ENCODE data around the gene NOP53. TPM values are rescaled to one million over a fixed set of nuclear protein-coding genes. Genes with fewer than 3 reads are reported as not detected.

Gene NOP53
- 100 to 1,000 TPM; 350 to 500 (median 454) TPM for total RNA-seq

GRCh38 chr19:47745010-47745901 is at the start of gene NOP53:
TSS of gene NOP53 (plus strand) at chr19:47745546. CDS start at chr19:47745560, 14 bp downstream.
- 6% methylated on average over 34 of the region's 53 CpGs for whole genome bisulfite sequencing
- peaks cover 0 to 4% (median 0%) of the 10 kb centered on the region in 4 donors for H3K27me3 ChIP-seq
- H3K4me1 ChIP-seq, result peaks cover 45 to 73% (median 64%) of the 10 kb centered on the region in 4 donors
- peak within 1 kb of the TSS; percentile 93 to 99 (median 96) for H3K27ac ChIP-seq (replicated peaks in 1 of 4)
- no peaks in the 10 kb centered on the region for H3K9me3 ChIP-seq
- DNase-seq (ENCODE audit: extremely low spot score), result peak; percentile 99
- H3K4me3 ChIP-seq, result peak within 1 kb of the TSS; percentile 77 to 85 (median 78)
- intact Hi-C loops (cut with DNase I), result loop anchor here (1.0 kb wide), 1 partner anchor 32 kb away; the partner anchor contains the start of gene EHD2
- TF ChIP-seq POLR2AphosphoS5 (IDR thresholded peaks at IDR 0.05) (peak; percentile 98), EP300 (IDR thresholded peaks at IDR 0.05) (peak; percentile 15), CTCF (IDR thresholded peaks at IDR 0.05) (peak in 1 of 3 experiments; percentile 21), POLR2A (IDR thresholded peaks at IDR 0.05; ENCODE audit: low read depth) (peak; percentile 68)
- peaks cover 32 to 58% (median 52%) of the 10 kb centered on the region in 4 donors for H3K36me3 ChIP-seq

- Histone ChIP-seq H3K9me3 (no peaks in the 10 kb centered on the region), H3K27me3 (no peaks in the 10 kb centered on the region), H3K4me3 (no peak overlapping the region), H3K4me1 (peaks cover 6 to 25% (median 11%) of the 10 kb centered on the region in 4 donors), H3K36me3 (peaks cover 33 to 78% (median 70%) of the 10 kb centered on the region in 4 donors), H3K27ac (replicated peaks in 1 of 4) (peak overlapping the region in 2 of 4 donors; percentile 38 to 39)
- DNase-seq (ENCODE audit: extremely low spot score), result no peak
- intact Hi-C loops (cut with DNase I), result loop anchor here (2.0 kb wide), 1 partner anchor 88 kb away; the partner anchor contains the start of gene BICRA
- WGBS, result 88% methylated on average over 8 of the region's 8 CpGs
- TF ChIP-seq POLR2AphosphoS5 (IDR thresholded peaks at IDR 0.05) (no peak), EP300 (IDR thresholded peaks at IDR 0.05) (no peak), POLR2A (IDR thresholded peaks at IDR 0.05; ENCODE audit: low read depth) (no peak), CTCF (IDR thresholded peaks at IDR 0.05) (no peak)
These were observed 48.7 kb upstream of the NOP53 start for GRCh38 chr19:47696635-47697034.

DNA sequence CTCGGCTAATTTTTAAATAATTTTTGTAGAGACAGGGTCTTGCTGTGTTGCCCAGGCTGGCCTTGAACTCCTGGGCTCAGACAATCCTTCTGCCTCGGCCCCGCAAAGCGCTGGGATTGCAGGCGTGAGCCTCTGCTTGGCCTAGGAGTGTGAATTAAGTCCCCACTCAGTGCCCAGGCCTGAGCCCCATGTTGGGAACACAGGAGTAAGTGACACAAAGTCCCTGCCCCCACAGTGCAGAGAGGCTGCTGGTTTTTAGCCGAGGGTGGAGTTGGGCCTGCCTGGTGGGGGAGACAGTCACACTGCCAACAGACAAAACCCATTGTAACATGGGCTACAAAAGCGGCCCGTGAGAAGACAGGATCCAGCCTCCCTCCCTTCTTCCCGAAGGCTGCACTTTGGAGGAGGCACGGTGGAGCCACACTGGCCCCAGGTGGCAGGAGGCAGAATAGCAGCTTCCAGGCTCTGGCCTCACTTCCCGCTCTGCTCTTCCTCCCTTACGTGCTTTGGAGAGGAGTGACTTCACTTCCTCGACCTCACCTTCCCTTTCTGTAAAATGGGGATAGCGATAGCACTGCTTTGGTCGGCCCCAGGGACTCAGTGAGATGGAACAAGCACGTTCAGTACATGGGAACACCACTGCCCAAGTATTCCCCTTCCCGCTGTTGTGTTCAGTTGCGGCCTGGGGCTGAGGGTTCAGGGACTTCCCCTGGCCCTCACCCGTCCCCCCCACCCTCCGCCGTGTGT is 47.3 kb upstream of the NOP53 start:
- Histone ChIP-seq H3K27me3 (no peaks in the 10 kb centered on the region), H3K4me1 (peaks cover 6 to 21% (median 14%) of the 10 kb centered on the region in 4 donors), H3K36me3 (peaks cover 41 to 78% (median 69%) of the 10 kb centered on the region in 4 donors), H3K4me3 (no peak overlapping the region), H3K27ac (replicated peaks in 1 of 4) (peak overlapping the region; percentile 72 to 82 (median 80)), H3K9me3 (no peaks in the 10 kb centered on the region)
- intact Hi-C loops (cut with DNase I), result loop anchor here (1.0 to 2.0 kb wide), 3 partner anchors 89 to 262 kb away; partner anchors contain the start of genes BICRA and NAPA
- 36% methylated on average over 7 of the region's 21 CpGs for WGBS
- TF ChIP-seq CTCF (IDR thresholded peaks at IDR 0.05) (peak in 2 of 3 experiments; percentile 97 to 98), POLR2AphosphoS5 (IDR thresholded peaks at IDR 0.05) (peak; percentile 71 to 79), POLR2A (IDR thresholded peaks at IDR 0.05; ENCODE audit: low read depth) (no peak)
- no peak for DNase-seq (ENCODE audit: extremely low spot score)

- intact Hi-C loops (cut with DNase I), result loop anchor here (1.0 to 2.0 kb wide), 2 partner anchors 184 to 262 kb away; partner anchors contain the start of gene NAPA
- H3K27ac ChIP-seq (replicated peaks in 1 of 4), result peak overlapping the region; percentile 72 to 82 (median 80)
- H3K9me3 ChIP-seq, result no peaks in the 10 kb centered on the region
- no peak for DNase-seq (ENCODE audit: extremely low spot score)
- peaks cover 6 to 24% (median 17%) of the 10 kb centered on the region in 4 donors for H3K4me1 ChIP-seq
- no peaks in the 10 kb centered on the region for H3K27me3 ChIP-seq
- no peak for TF ChIP-seq CTCF (IDR thresholded peaks at IDR 0.05)
- no peak for TF ChIP-seq POLR2AphosphoS5 (IDR thresholded peaks at IDR 0.05)
- no peak for TF ChIP-seq POLR2A (IDR thresholded peaks at IDR 0.05; ENCODE audit: low read depth)
- TF ChIP-seq EP300 (IDR thresholded peaks at IDR 0.05), result no peak
- WGBS, result 87% methylated on average over 23 of the region's 46 CpGs
- H3K36me3 ChIP-seq, result peaks cover 41 to 79% (median 71%) of the 10 kb centered on the region in 4 donors
- no peak overlapping the region for H3K4me3 ChIP-seq
These were observed 46.6 kb upstream of the NOP53 start for GRCh38 chr19:47698631-47699359.
